Measurements from ENCODE around the gene DDC. TPM values are rescaled to one million over a fixed set of nuclear protein-coding genes. Genes with fewer than 3 reads are reported as not detected.

DDC gene
- total RNA-seq, 2 donors from 2014 or later, result 6.6 to 17.1 TPM

GRCh38 chr7:50469181-50469580 is 96.0 kb downstream of the DDC start:
- Histone ChIP-seq H3K27me3 (no peaks in the 10 kb centered on the region), H3K27ac (no peak overlapping the region), H3K9me3 (no peaks in the 10 kb centered on the region), H3K4me1 (peaks cover 6% of the 10 kb centered on the region), H3K4me3 (no peak overlapping the region), H3K36me3 (replicated peaks in 1 of 2; ENCODE audit: insufficient read depth in 1 of 2, low read depth in 2 of 2) (no peaks in the 10 kb centered on the region)
- no peak for ATAC-seq
- intact Hi-C loops (cut with DNase I), result no loop called here
- WGBS, 2 donors, result 88 to 97% methylated on average over 4 of the region's 4 CpGs
- DNase-seq, result no peak
- TF ChIP-seq CTCF (IDR thresholded peaks at IDR 0.05) (no peak), POLR2A (IDR thresholded peaks at IDR 0.05) (no peak)

GRCh38 chr7:50467817-50468610 is 97.2 kb downstream of the DDC start:
- DNase-seq, result peak; percentile 85 to 89 (median 86)
- peak; percentile 94 for ATAC-seq
- TF ChIP-seq POLR2A (IDR thresholded peaks at IDR 0.05) (no peak), CTCF (IDR thresholded peaks at IDR 0.05) (peak; percentile 58 to 95 (median 92))
- Histone ChIP-seq H3K9me3 (no peaks in the 10 kb centered on the region), H3K4me3 (no peak overlapping the region), H3K36me3 (replicated peaks in 1 of 2; ENCODE audit: insufficient read depth in 1 of 2, low read depth in 2 of 2) (no peaks in the 10 kb centered on the region), H3K27ac (no peak overlapping the region), H3K27me3 (no peaks in the 10 kb centered on the region), H3K4me1 (peaks cover 6% of the 10 kb centered on the region)
- intact Hi-C loops (cut with DNase I), result no loop called here
- WGBS, 2 donors, result 6 to 8% methylated on average over 23 to 30 of the region's 30 CpGs

GRCh38 chr7:50466815-50467585 is 98.2 kb downstream of the DDC start:
- Histone ChIP-seq H3K9me3 (no peaks in the 10 kb centered on the region), H3K4me3 (no peak overlapping the region), H3K36me3 (replicated peaks in 1 of 2; ENCODE audit: insufficient read depth in 1 of 2, low read depth in 2 of 2) (no peaks in the 10 kb centered on the region), H3K4me1 (peaks cover 6% of the 10 kb centered on the region), H3K27me3 (no peaks in the 10 kb centered on the region), H3K27ac (no peak overlapping the region)
- 93 to 97% methylated on average over 11 of the region's 11 CpGs for WGBS, 2 donors
- no peak for DNase-seq
- TF ChIP-seq POLR2A (IDR thresholded peaks at IDR 0.05) (no peak), CTCF (IDR thresholded peaks at IDR 0.05) (no peak)
- no peak for ATAC-seq
- intact Hi-C loops (cut with DNase I), result no loop called here

- ATAC-seq, result no peak
- no peak for TF ChIP-seq CTCF (IDR thresholded peaks at IDR 0.05)
- no peak for TF ChIP-seq POLR2A (IDR thresholded peaks at IDR 0.05)
- H3K4me3 ChIP-seq, result no peak overlapping the region
- no peaks in the 10 kb centered on the region for H3K36me3 ChIP-seq (replicated peaks in 1 of 2; ENCODE audit: insufficient read depth in 1 of 2, low read depth in 2 of 2)
- intact Hi-C loops (cut with DNase I), result no loop called here
- H3K27ac ChIP-seq, result no peak overlapping the region
- no peaks in the 10 kb centered on the region for H3K9me3 ChIP-seq
- peaks cover 4% of the 10 kb centered on the region for H3K4me1 ChIP-seq
- no peaks in the 10 kb centered on the region for H3K27me3 ChIP-seq
- WGBS, 2 donors, result 93 to 98% methylated on average over 13 of the region's 13 CpGs
- no peak for DNase-seq
Observed at GRCh38 chr7:50463035-50463434, 102.2 kb downstream of the DDC start.
